B cell (primary cell): ENCODE measurements around the gene MEGF11. TPM values are rescaled to one million over a fixed set of nuclear protein-coding genes. Genes with fewer than 3 reads are reported as not detected.

Experiments used
- ATAC-seq: fragments of 200-7000 bp; cut with Tn5 transposase; one replicate; pipeline ENCODE4 v1.10.0; 2021; ENCODE audit warnings: low read depth, mild to moderate bottlenecking, moderate number of reproducible peaks, moderate library complexity
- CTCF ChIA-PET: fragments of 350-600 bp; sonication (Branson Sonifier 250); formaldehyde crosslinking; loops from one replicate; lab custom pipeline; 2021; ENCODE audit warnings: antibody characterized with exemption, inconsistent platforms; lab: Charles Lee
- POLR2A ChIA-PET: fragments of 350-600 bp; sonication (Branson Sonifier 250); formaldehyde crosslinking; loops from one replicate; lab custom pipeline; 2021; ENCODE audit warnings: antibody characterized with exemption; lab: Charles Lee
- DNase-seq: peaks from one replicate; pipeline ENCODE4 v3.0.0; 2013
- H2AFZ ChIP-seq: 2 replicates; pipeline ENCODE4 v1.6.1; 2012; ENCODE audit warnings: mild to moderate bottlenecking, low read depth, low read length; ENCODE audit not compliant: insufficient read depth, poor library complexity, severe bottlenecking
- H3K27ac ChIP-seq, 2 donors: 1 replicate in 1 of 2; 2 replicates in 1 of 2; pipeline ENCODE4 v1.5.1; 2012 to 2013; ENCODE audit warnings: low read length in 2 of 2, mild to moderate bottlenecking in 2 of 2, moderate library complexity in 1 of 2
- H3K27me3 ChIP-seq, 4 experiments: fragments of 200-600 bp in 1 of 4; sonication (generic) in 1 of 4; replicated peaks in 1 of 4; 1 replicate in 2 of 4; 2 replicates in 2 of 4; pipeline versions ENCODE4 v1.6.1 to v1.7.0; 2013 to 2016; ENCODE audit warnings: low read length in 3 of 4, mild to moderate bottlenecking in 2 of 4, mixed read lengths in 1 of 4, moderate library complexity in 1 of 4; ENCODE audit not compliant: insufficient read depth in 4 of 4, control insufficient read depth in 3 of 4; ENCODE audit errors: control extremely low read depth in 1 of 4
- H3K36me3 ChIP-seq, 2 experiments: replicated peaks in 1 of 2; 1 replicate in 1 of 2; 2 replicates in 1 of 2; pipeline versions ENCODE4 v1.6.1 to v1.7.1; 2013; ENCODE audit warnings: low read length in 1 of 2; ENCODE audit not compliant: insufficient read depth in 2 of 2, control insufficient read depth in 1 of 2; ENCODE audit errors: control extremely low read depth in 1 of 2, extremely low read depth in 1 of 2
- H3K4me1 ChIP-seq, 2 donors: fragments of 200-600 bp in 1 of 2; sonication (generic) in 1 of 2; 1 replicate in 1 of 2; 2 replicates in 1 of 2; pipeline versions ENCODE4 v1.5.1 to v1.6.1; 2013 to 2017; ENCODE audit warnings: low read length in 2 of 2; ENCODE audit not compliant: control insufficient read depth in 2 of 2, insufficient read depth in 2 of 2
- H3K4me2 ChIP-seq: replicated peaks from 2 replicates; pipeline ENCODE3; 2012; ENCODE audit warnings: mild to moderate bottlenecking, low read depth, low read length; ENCODE audit not compliant: poor library complexity, severe bottlenecking
- H3K4me3 ChIP-seq, 5 experiments: fragments of 200-600 bp in 1 of 5; sonication (generic) in 1 of 5; 1 replicate in 3 of 5; 2 replicates in 2 of 5; pipeline versions ENCODE4 v1.5.1 to v1.7.0; 2011 to 2016; ENCODE audit warnings: low read length in 4 of 5, mild to moderate bottlenecking in 4 of 5, low read depth in 2 of 5, control low read depth in 1 of 5, moderate library complexity in 1 of 5; ENCODE audit not compliant: insufficient read depth in 1 of 5; ENCODE audit errors: control extremely low read depth in 1 of 5, extremely low read depth in 1 of 5
- H3K79me2 ChIP-seq: fragments of 200-600 bp; sonication (generic); one replicate; pipeline ENCODE4 v1.6.0; 2016; ENCODE audit warnings: low read length; ENCODE audit not compliant: control insufficient read depth, insufficient read depth
- H3K9ac ChIP-seq: fragments of 200-600 bp; sonication (generic); 2 replicates; pipeline ENCODE4 v1.6.1; 2017; ENCODE audit warnings: mild to moderate bottlenecking, low read length, moderate library complexity
- H3K9me3 ChIP-seq, 3 donors: one replicate each; pipeline versions ENCODE4 v1.6.1 to v1.7.1; 2013; ENCODE audit warnings: low read length in 2 of 3; ENCODE audit not compliant: control insufficient read depth in 2 of 3, insufficient read depth in 1 of 3; ENCODE audit errors: control extremely low read depth in 1 of 3
- H4K20me1 ChIP-seq: 2 replicates; pipeline ENCODE4 v1.6.0; 2012; ENCODE audit warnings: mild to moderate bottlenecking, low read length; ENCODE audit not compliant: insufficient read depth, control insufficient read depth, poor library complexity, severe bottlenecking
- H3K27ac Mint-ChIP-seq: one replicate; pipeline ENCODE4 v1.8.0; 2021; ENCODE audit warnings: mixed read lengths
- H3K27me3 Mint-ChIP-seq: one replicate; pipeline ENCODE4 v1.8.0; 2021; ENCODE audit warnings: mixed read lengths
- H3K4me1 Mint-ChIP-seq: one replicate; pipeline ENCODE4 v1.8.0; 2021; ENCODE audit warnings: mixed read lengths
- H3K4me3 Mint-ChIP-seq: one replicate; pipeline ENCODE4 v1.8.0; 2021; ENCODE audit warnings: mixed read lengths
- H3K9me3 Mint-ChIP-seq: one replicate; pipeline ENCODE4 v1.8.0; 2022; ENCODE audit warnings: mixed read lengths; ENCODE audit not compliant: insufficient read depth
- EZH2 ChIP-seq: IDR thresholded peaks from 2 replicates; pipeline ENCODE4 v1.6.1; 2012; ENCODE audit warnings: borderline replicate concordance, low read depth, mild to moderate bottlenecking, moderate library complexity, low read length; ENCODE audit not compliant: insufficient read depth, poor library complexity, severe bottlenecking
- WGBS: methylation state at CpG from one replicate; pipeline ENCODE4 v1.1.5; 2013; ENCODE audit warnings: missing lambda C conversion rate; ENCODE audit not compliant: insufficient coverage; 5-methylcytosine and 5-hydroxymethylcytosine counted together
- intact Hi-C: fragments of 100-400 bp; cut with micrococcal nuclease; formaldehyde crosslinking; loops from one replicate; pipeline ENCODE4 v1.10.0; 2022
- polyA plus RNA-seq: library from polyadenylated mRNA; depleted of rRNA; stranded (reverse); fragments of >200 nt; gene quantifications from 2 replicates; pipeline ENCODE4 v1.2.3, GENCODE V29; 2012
- total RNA-seq, 2 donors: library from RNA; stranded (reverse); fragments of 120-200 nt in 1 of 2; gene quantifications; 1 replicate in 1 of 2; 2 replicates in 1 of 2; pipeline versions ENCODE4 v1.2.3 to v1.2.4, GENCODE V29; 2013 to 2022
- TF ChIP-seq, protein P1 (sequence below): fragments of 200-600 bp; IDR thresholded peaks from one replicate; pipeline ENCODE4 v1.8.0; 2022; ENCODE audit warnings: antibody characterized with exemption, mild to moderate bottlenecking

Gene MEGF11
- total and polyA plus RNA-seq, 2 donors (not counting 1 experiment from before 2014, with no cell fraction given), result 0.04 to 0.34 TPM

GRCh38 chr15:66040211-66040892 lies 213.2 kb downstream of the MEGF11 start:
- Histone ChIP-seq H3K4me2 (no peak overlapping the region), H3K9ac (no peak overlapping the region), H4K20me1 (no peaks in the 10 kb centered on the region), H3K36me3 (no peaks in the 10 kb centered on the region), H3K9me3 (peaks cover 0 to 5% (median 0%) of the 10 kb centered on the region in 3 donors), H3K79me2 (no peaks in the 10 kb centered on the region), H3K27me3 (peaks cover 0 to 15% (median 1%) of the 10 kb centered on the region in 4 experiments), H3K27ac (no peak overlapping the region), H3K4me1 (no peaks in the 10 kb centered on the region), H3K4me3 (no peak overlapping the region), H2AFZ (no peak overlapping the region)
- H3K27ac Mint-ChIP-seq, result no peak overlapping the region
- DNase-seq (no peak), ATAC-seq (no peak)
- WGBS, result 100% methylated on average over 1 of the region's 10 CpGs
- CTCF ChIA-PET, result no interaction called here
- POLR2A ChIA-PET, result no interaction called here
- TF ChIP-seq, protein P1, sequence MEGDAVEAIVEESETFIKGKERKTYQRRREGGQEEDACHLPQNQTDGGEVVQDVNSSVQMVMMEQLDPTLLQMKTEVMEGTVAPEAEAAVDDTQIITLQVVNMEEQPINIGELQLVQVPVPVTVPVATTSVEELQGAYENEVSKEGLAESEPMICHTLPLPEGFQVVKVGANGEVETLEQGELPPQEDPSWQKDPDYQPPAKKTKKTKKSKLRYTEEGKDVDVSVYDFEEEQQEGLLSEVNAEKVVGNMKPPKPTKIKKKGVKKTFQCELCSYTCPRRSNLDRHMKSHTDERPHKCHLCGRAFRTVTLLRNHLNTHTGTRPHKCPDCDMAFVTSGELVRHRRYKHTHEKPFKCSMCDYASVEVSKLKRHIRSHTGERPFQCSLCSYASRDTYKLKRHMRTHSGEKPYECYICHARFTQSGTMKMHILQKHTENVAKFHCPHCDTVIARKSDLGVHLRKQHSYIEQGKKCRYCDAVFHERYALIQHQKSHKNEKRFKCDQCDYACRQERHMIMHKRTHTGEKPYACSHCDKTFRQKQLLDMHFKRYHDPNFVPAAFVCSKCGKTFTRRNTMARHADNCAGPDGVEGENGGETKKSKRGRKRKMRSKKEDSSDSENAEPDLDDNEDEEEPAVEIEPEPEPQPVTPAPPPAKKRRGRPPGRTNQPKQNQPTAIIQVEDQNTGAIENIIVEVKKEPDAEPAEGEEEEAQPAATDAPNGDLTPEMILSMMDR, result no peak
- TF ChIP-seq EZH2, result no peak
- peaks cover 56% of the 10 kb centered on the region for H3K27me3 Mint-ChIP-seq
- intact Hi-C loops, result no loop called here
- H3K4me3 Mint-ChIP-seq, result no peak overlapping the region
- H3K9me3 Mint-ChIP-seq, result no peaks in the 10 kb centered on the region
- H3K4me1 Mint-ChIP-seq, result no peaks in the 10 kb centered on the region

GRCh38 chr15:66039117-66039871 lies 214.3 kb downstream of the MEGF11 start:
- peaks cover 0 to 15% (median 1%) of the 10 kb centered on the region in 4 experiments for H3K27me3 ChIP-seq
- H4K20me1 ChIP-seq, result no peaks in the 10 kb centered on the region
- no peaks in the 10 kb centered on the region for H3K4me1 ChIP-seq
- Mint-ChIP-seq H3K9me3 (no peaks in the 10 kb centered on the region), H3K27me3 (peaks cover 59% of the 10 kb centered on the region), H3K4me1 (no peaks in the 10 kb centered on the region), H3K27ac (no peak overlapping the region), H3K4me3 (no peak overlapping the region)
- TF ChIP-seq, protein P1, result no peak
- no peak for TF ChIP-seq EZH2
- H3K27ac ChIP-seq, result no peak overlapping the region
- intact Hi-C loops, result no loop called here
- H3K36me3 ChIP-seq, result no peaks in the 10 kb centered on the region
- no peak overlapping the region for H3K4me2 ChIP-seq
- no peaks in the 10 kb centered on the region for H3K79me2 ChIP-seq
- H3K9ac ChIP-seq, result no peak overlapping the region
- DNase-seq (no peak), ATAC-seq (no peak)
- CTCF ChIA-PET, result no interaction called here
- no peak overlapping the region for H3K4me3 ChIP-seq
- H2AFZ ChIP-seq, result no peak overlapping the region
- POLR2A ChIA-PET, result no interaction called here
- no peaks in the 10 kb centered on the region for H3K9me3 ChIP-seq
- WGBS, result 65% methylated on average over 15 of the region's 29 CpGs
